HEK293 (cell line): ENCODE data around the gene HSBP1.

ENCODE experiments used
- CTCF ChIA-PET: fragments of 350-600 bp; formaldehyde crosslinking; extraction: SDS; loops from one replicate; lab custom pipeline; 2021; ENCODE audit warnings: antibody characterized with exemption; lab: Yijun Ruan, JAX
- POLR2A ChIA-PET: fragments of 300-600 bp; formaldehyde crosslinking; extraction: SDS; loops from one replicate; lab custom pipeline; 2020; ENCODE audit warnings: antibody characterized with exemption, inconsistent platforms; lab: Yijun Ruan, JAX
- H3K27ac ChIP-seq: fragments of 200-500 bp; sonication (Bioruptor generic); 2 replicates; pipeline ENCODE4 v1.5.1; 2014; ENCODE audit warnings: low read depth, low read length, control low read depth, inconsistent platforms; ENCODE audit errors: extremely low read depth
- H3K36me3 ChIP-seq, 2 experiments: fragments of 200-500 bp in 1 of 2; sonication (Bioruptor generic) in 1 of 2; 1 replicate in 1 of 2; 2 replicates in 1 of 2; pipeline ENCODE4 v1.5.1; 2014 to 2017; ENCODE audit warnings: inconsistent platforms in 2 of 2, low read length in 2 of 2; ENCODE audit not compliant: control insufficient read depth in 2 of 2, insufficient read depth in 1 of 2
- H3K4me1 ChIP-seq: fragments of 200-500 bp; sonication (Bioruptor generic); 2 replicates; pipeline ENCODE4 v1.5.1; 2014; ENCODE audit warnings: mild to moderate bottlenecking, low read length, inconsistent platforms; ENCODE audit not compliant: control insufficient read depth, insufficient read depth
- H3K4me3 ChIP-seq: 2 replicates; pipeline ENCODE4 v1.5.1; 2011; ENCODE audit warnings: low read depth, mild to moderate bottlenecking, control low read depth, low read length, moderate library complexity
- H3K9me3 ChIP-seq: fragments of 200-500 bp; sonication (Bioruptor generic); 2 replicates; pipeline ENCODE4 v1.5.1; 2014; ENCODE audit warnings: low read depth, low read length, inconsistent platforms; ENCODE audit not compliant: control insufficient read depth, insufficient read depth
- EGR2 ChIP-seq: fragments of 450-650 bp; formaldehyde crosslinking; IDR thresholded peaks from 2 replicates; pipeline ENCODE4 v1.5.1; 2016; ENCODE audit warnings: low read depth, missing biosample characterization, missing genetic modification characterization
- GLI4 ChIP-seq: fragments of 450-650 bp; formaldehyde crosslinking; IDR thresholded peaks from 2 replicates; pipeline ENCODE4 v1.5.1; 2016; ENCODE audit warnings: missing biosample characterization, missing genetic modification characterization
- MYNN ChIP-seq: fragments of 450-650 bp; formaldehyde crosslinking; IDR thresholded peaks from 2 replicates; pipeline ENCODE4 v1.5.1; 2016; ENCODE audit warnings: missing biosample characterization, missing genetic modification characterization, borderline replicate concordance
- RBAK ChIP-seq: fragments of 450-650 bp; formaldehyde crosslinking; IDR thresholded peaks from 2 replicates; pipeline ENCODE4 v1.5.1; 2016; ENCODE audit warnings: missing biosample characterization, missing genetic modification characterization
- SP2 ChIP-seq: fragments of 450-650 bp; formaldehyde crosslinking; IDR thresholded peaks from 2 replicates; pipeline ENCODE4 v1.5.1; 2016; ENCODE audit warnings: missing biosample characterization, missing genetic modification characterization
- ZFP3 ChIP-seq: fragments of 450-650 bp; formaldehyde crosslinking; IDR thresholded peaks from 2 replicates; pipeline ENCODE4 v1.5.1; 2016; ENCODE audit warnings: low read depth, missing biosample characterization, missing genetic modification characterization
- ZNF214 ChIP-seq: fragments of 450-650 bp; formaldehyde crosslinking; IDR thresholded peaks from 2 replicates; pipeline ENCODE4 v1.5.1; 2017; ENCODE audit warnings: missing biosample characterization, mild to moderate bottlenecking, missing genetic modification characterization, borderline replicate concordance
- ZNF335 ChIP-seq: fragments of 450-650 bp; formaldehyde crosslinking; conservative IDR thresholded peaks from 2 replicates; pipeline ENCODE4 v1.5.1; 2016; ENCODE audit warnings: missing biosample characterization, missing genetic modification characterization
- ZNF391 ChIP-seq: fragments of 450-650 bp; formaldehyde crosslinking; IDR thresholded peaks from 2 replicates; pipeline ENCODE4 v1.5.1; 2016; ENCODE audit warnings: low read depth, missing biosample characterization, missing genetic modification characterization, borderline replicate concordance
- ZNF416 ChIP-seq: fragments of 450-650 bp; formaldehyde crosslinking; IDR thresholded peaks from 2 replicates; pipeline ENCODE4 v1.5.1; 2016; ENCODE audit warnings: missing biosample characterization, missing genetic modification characterization
- ZNF423 ChIP-seq: fragments of 450-650 bp; formaldehyde crosslinking; IDR thresholded peaks from 2 replicates; pipeline ENCODE4 v1.5.1; 2016; ENCODE audit warnings: missing biosample characterization, missing genetic modification characterization
- ZNF530 ChIP-seq: fragments of 450-650 bp; formaldehyde crosslinking; IDR thresholded peaks from 2 replicates; pipeline ENCODE4 v1.5.1; 2016; ENCODE audit warnings: low read depth, missing biosample characterization, missing genetic modification characterization
- ZNF558 ChIP-seq: fragments of 450-650 bp; formaldehyde crosslinking; IDR thresholded peaks from 2 replicates; pipeline ENCODE4 v1.5.1; 2016; ENCODE audit warnings: missing biosample characterization, missing genetic modification characterization
- ZNF580 ChIP-seq: fragments of 450-650 bp; formaldehyde crosslinking; IDR thresholded peaks from 2 replicates; pipeline ENCODE4 v1.5.1; 2016; ENCODE audit warnings: missing biosample characterization, missing genetic modification characterization
- ZNF626 ChIP-seq: fragments of 450-650 bp; sonication (Bioruptor Pico); formaldehyde crosslinking; IDR thresholded peaks from 2 replicates; pipeline ENCODE4 v1.5.1; 2018; ENCODE audit warnings: missing biosample characterization, missing genetic modification characterization, inconsistent platforms
- ZNF677 ChIP-seq: fragments of 450-650 bp; IDR thresholded peaks from 2 replicates; pipeline ENCODE4 v1.5.0; 2018; ENCODE audit warnings: missing biosample characterization, mild to moderate bottlenecking, missing genetic modification characterization, moderate library complexity
- ZNF768 ChIP-seq: fragments of 450-650 bp; formaldehyde crosslinking; IDR thresholded peaks from 2 replicates; pipeline ENCODE4 v1.5.1; 2018; ENCODE audit warnings: missing biosample characterization, mild to moderate bottlenecking, missing genetic modification characterization
- ZNF830 ChIP-seq: fragments of 450-650 bp; IDR thresholded peaks from 2 replicates; pipeline ENCODE4 v1.5.0; 2018; ENCODE audit warnings: missing biosample characterization, missing genetic modification characterization, low read depth, mild to moderate bottlenecking, moderate library complexity
- ZNF837 ChIP-seq: fragments of 450-650 bp; formaldehyde crosslinking; IDR thresholded peaks from 2 replicates; pipeline ENCODE4 v1.5.1; 2016; ENCODE audit warnings: missing biosample characterization, missing genetic modification characterization
- ZSCAN18 ChIP-seq: fragments of 450-650 bp; formaldehyde crosslinking; IDR thresholded peaks from 2 replicates; pipeline ENCODE4 v1.5.1; 2016; ENCODE audit warnings: missing biosample characterization, missing genetic modification characterization
- ZSCAN23 ChIP-seq: fragments of 450-650 bp; formaldehyde crosslinking; IDR thresholded peaks from 2 replicates; pipeline ENCODE4 v1.5.1; 2016; ENCODE audit warnings: missing biosample characterization, missing genetic modification characterization
- ZSCAN30 ChIP-seq: fragments of 450-650 bp; IDR thresholded peaks from 2 replicates; pipeline ENCODE4 v1.5.1; 2018; ENCODE audit warnings: missing biosample characterization, mild to moderate bottlenecking, missing genetic modification characterization, moderate library complexity
- ZSCAN4 ChIP-seq: fragments of 450-650 bp; formaldehyde crosslinking; IDR thresholded peaks from 2 replicates; pipeline ENCODE4 v1.5.1; 2017; ENCODE audit warnings: missing biosample characterization, missing genetic modification characterization
- ZXDB ChIP-seq: fragments of 450-650 bp; formaldehyde crosslinking; IDR thresholded peaks from 2 replicates; pipeline ENCODE4 v1.5.1; 2016; ENCODE audit warnings: missing biosample characterization, missing genetic modification characterization
- TF ChIP-seq, protein P1 (sequence below): fragments of 450-650 bp; formaldehyde crosslinking; IDR thresholded peaks from 2 replicates; pipeline ENCODE4 v1.5.1; 2016; ENCODE audit warnings: missing biosample characterization, missing genetic modification characterization
- TF ChIP-seq, protein P2 (sequence below): fragments of 450-650 bp; formaldehyde crosslinking; IDR thresholded peaks from 2 replicates; pipeline ENCODE4 v1.5.1; 2016; ENCODE audit warnings: missing biosample characterization, missing genetic modification characterization

HSBP1 gene

DNA sequence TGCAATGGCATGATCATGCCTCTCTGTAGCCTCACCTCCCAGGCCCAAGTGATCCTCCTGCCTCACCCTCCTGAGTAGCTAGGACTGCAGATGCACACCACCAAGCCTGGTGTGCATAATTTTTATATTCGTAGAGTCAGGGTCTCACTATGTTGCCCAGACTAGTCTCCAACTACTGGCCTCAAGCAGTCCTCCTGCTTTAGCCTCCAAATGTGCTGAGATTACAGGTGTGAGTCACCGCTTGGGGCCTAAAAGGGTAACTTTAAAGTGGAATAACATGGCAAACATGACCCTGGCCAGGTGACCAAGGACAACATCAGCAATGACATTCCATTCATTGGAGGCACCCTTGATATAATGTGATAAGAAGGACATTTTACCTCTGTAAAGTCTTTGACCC, 26.1 kb downstream of the HSBP1 start:
- Histone ChIP-seq H3K4me1 (no peaks in the 10 kb centered on the region; the same call in 1 of the 2 replicates), H3K36me3 (no peaks in the 10 kb centered on the region), H3K9me3 (no peaks in the 10 kb centered on the region), H3K27ac (no peak overlapping the region), H3K4me3 (no peak overlapping the region)
- no peak for TF ChIP-seq GLI4 (tag by site-specific recombination)
- TF ChIP-seq ZNF558 (tag by site-specific recombination): no peak
- TF ChIP-seq EGR2 (tag by site-specific recombination): no peak
- no peak for TF ChIP-seq ZNF830 (tag by site-specific recombination)
- TF ChIP-seq ZNF837 (tag by site-specific recombination): no peak
- TF ChIP-seq ZSCAN4: no peak
- TF ChIP-seq ZNF416 (tag by site-specific recombination): no peak
- TF ChIP-seq ZNF530 (tag by site-specific recombination): no peak
- TF ChIP-seq ZFP3 (tag by site-specific recombination): no peak
- TF ChIP-seq ZNF391 (tag by site-specific recombination): no peak
- no peak for TF ChIP-seq ZNF580 (tag by site-specific recombination)
- no peak for TF ChIP-seq ZNF423 (tag by site-specific recombination)
- no peak for TF ChIP-seq ZNF768 (tag by site-specific recombination)
- TF ChIP-seq ZSCAN30 (tag by site-specific recombination): no peak
- POLR2A ChIA-PET: no interaction called here
- CTCF ChIA-PET: no interaction called here

GRCh38 chr16:83835586-83836566, 28.1 kb downstream of the HSBP1 start:
- Histone ChIP-seq H3K9me3 (no peaks in the 10 kb centered on the region), H3K4me3 (no peak overlapping the region), H3K4me1 (no peaks in the 10 kb centered on the region; the same call in 1 of the 2 replicates), H3K36me3 (no peaks in the 10 kb centered on the region), H3K27ac (no peak overlapping the region)
- CTCF ChIA-PET: interaction anchor here (0.5 to 1.7 kb wide), 5 partner anchors 9 to 270 kb away, joined by 3 to 10 read pairs (median 3); no protein-coding TSS in a partner anchor
- POLR2A ChIA-PET: no interaction called here
- TF ChIP-seq ZNF530 (tag by site-specific recombination): no peak
- peak; percentile 93 for TF ChIP-seq MYNN (tag by site-specific recombination)
- TF ChIP-seq SP2 (tag by site-specific recombination): no peak
- TF ChIP-seq ZNF335 (tag by site-specific recombination): peak; percentile 61
- no peak for TF ChIP-seq ZNF626 (tag by site-specific recombination)
- no peak for TF ChIP-seq ZNF677 (tag by site-specific recombination)

DNA sequence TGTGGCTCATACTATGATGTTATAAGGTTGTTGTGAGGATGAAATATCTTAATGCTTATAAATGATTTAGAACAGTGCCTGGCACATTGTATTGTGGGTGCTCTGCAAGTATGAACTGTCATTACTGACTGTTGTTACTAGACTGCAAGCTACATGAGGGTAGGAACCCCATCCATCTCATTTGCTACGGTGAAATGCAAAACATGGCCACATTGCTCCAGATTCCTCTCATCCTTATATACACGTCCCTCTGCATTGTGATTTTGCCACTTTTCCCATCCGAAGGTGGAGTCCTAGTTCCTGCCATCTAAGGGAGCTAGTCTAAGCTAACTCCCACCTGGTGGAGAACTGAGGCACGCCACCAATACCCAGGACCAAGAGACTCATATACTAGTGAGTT, 29.8 kb downstream of the HSBP1 start:
- Histone ChIP-seq H3K36me3 (no peaks in the 10 kb centered on the region), H3K27ac (no peak overlapping the region), H3K4me3 (no peak overlapping the region), H3K4me1 (no peaks in the 10 kb centered on the region), H3K9me3 (no peaks in the 10 kb centered on the region)
- ChIA-PET POLR2A (no interaction called here), CTCF (interaction anchor here (0.6 kb wide), 1 partner anchor 13 kb away, joined by 4 read pairs; no protein-coding TSS in a partner anchor)
- TF ChIP-seq ZNF214 (tag by site-specific recombination) (no peak), ZXDB (tag by site-specific recombination) (no peak), GLI4 (tag by site-specific recombination) (no peak), RBAK (tag by site-specific recombination) (no peak), ZSCAN23 (tag by site-specific recombination) (no peak), ZSCAN18 (tag by site-specific recombination) (no peak)
- TF ChIP-seq, protein P1, sequence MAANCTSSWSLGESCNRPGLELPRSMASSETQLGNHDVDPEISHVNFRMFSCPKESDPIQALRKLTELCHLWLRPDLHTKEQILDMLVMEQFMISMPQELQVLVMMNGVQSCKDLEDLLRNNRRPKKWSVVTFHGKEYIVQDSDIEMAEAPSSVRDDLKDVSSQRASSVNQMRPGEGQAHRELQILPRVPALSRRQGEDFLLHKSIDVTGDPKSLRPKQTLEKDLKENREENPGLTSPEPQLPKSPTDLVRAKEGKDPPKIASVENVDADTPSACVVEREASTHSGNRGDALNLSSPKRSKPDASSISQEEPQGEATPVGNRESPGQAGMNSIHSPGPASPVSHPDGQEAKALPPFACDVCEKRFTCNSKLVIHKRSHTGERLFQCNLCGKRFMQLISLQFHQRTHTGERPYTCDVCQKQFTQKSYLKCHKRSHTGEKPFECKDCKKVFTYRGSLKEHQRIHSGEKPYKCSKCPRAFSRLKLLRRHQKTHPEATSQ: no peak
- TF ChIP-seq, protein P2, sequence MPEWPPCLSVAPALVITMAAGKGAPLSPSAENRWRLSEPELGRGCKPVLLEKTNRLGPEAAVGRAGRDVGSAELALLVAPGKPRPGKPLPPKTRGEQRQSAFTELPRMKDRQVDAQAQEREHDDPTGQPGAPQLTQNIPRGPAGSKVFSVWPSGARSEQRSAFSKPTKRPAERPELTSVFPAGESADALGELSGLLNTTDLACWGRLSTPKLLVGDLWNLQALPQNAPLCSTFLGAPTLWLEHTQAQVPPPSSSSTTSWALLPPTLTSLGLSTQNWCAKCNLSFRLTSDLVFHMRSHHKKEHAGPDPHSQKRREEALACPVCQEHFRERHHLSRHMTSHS (tag by site-specific recombination): no peak
